Heart right ventricle (tissue), 16 donors: Measurements from ENCODE around the gene NCAPG2. TPM values are rescaled to one million over a fixed set of nuclear protein-coding genes. Genes with fewer than 3 reads are reported as not detected.

Experiments
- ATAC-seq, 8 donors: fragments of 200-7000 bp; cut with Tn5 transposase; one replicate each; pipeline ENCODE4 v1.9.1; 2020; ENCODE audit warnings: mild to moderate bottlenecking in 8 of 8, moderate library complexity in 8 of 8, moderate number of reproducible peaks in 1 of 8
- DNase-seq, 2 donors: peaks; one replicate each; pipeline ENCODE4 v3.0.0-alpha.2; 2020
- H3K27ac ChIP-seq, 10 donors: fragments of 200-600 bp; sonication (generic) in 2 of 10; one replicate each; pipeline versions ENCODE4 v1.5.0 to v1.8.0; 2020 to 2022; ENCODE audit warnings: mild to moderate bottlenecking in 3 of 10
- H3K27me3 ChIP-seq, 7 donors: fragments of 200-600 bp; one replicate each; pipeline ENCODE4 v1.8.0; 2021 to 2022; ENCODE audit warnings: mild to moderate bottlenecking in 2 of 7
- H3K36me3 ChIP-seq, 9 donors: fragments of 200-600 bp; sonication (generic) in 1 of 9; one replicate each; pipeline versions ENCODE4 v1.5.0 to v1.8.0; 2020 to 2022; ENCODE audit warnings: mild to moderate bottlenecking in 2 of 9
- H3K4me1 ChIP-seq, 9 donors: fragments of 200-600 bp; sonication (generic) in 1 of 9; one replicate each; pipeline versions ENCODE4 v1.5.0 to v1.8.0; 2020 to 2022; ENCODE audit warnings: mild to moderate bottlenecking in 4 of 9
- H3K4me3 ChIP-seq, 10 donors: fragments of 200-600 bp; sonication (generic) in 2 of 10; one replicate each; pipeline versions ENCODE4 v1.5.0 to v1.8.0; 2020 to 2022; ENCODE audit warnings: mild to moderate bottlenecking in 7 of 10, moderate library complexity in 2 of 10
- H3K9me3 ChIP-seq, 11 donors: fragments of 200-600 bp in 10 of 11; sonication (generic) in 2 of 11; one replicate each; pipeline versions ENCODE4 v1.5.0 to v1.8.0; 2013 to 2022; ENCODE audit warnings: mild to moderate bottlenecking in 2 of 11, control low read depth in 1 of 11, moderate library complexity in 1 of 11
- WGBS, 2 donors: extraction: QIAGEN DNeasy Blood & Tissue Kit; methylation state at CpG; one replicate each; pipeline ENCODE4 v1.1.7; 2013; ENCODE audit warnings: inconsistent platforms in 1 of 2; 5-methylcytosine and 5-hydroxymethylcytosine counted together
- intact Hi-C, 10 donors: fragments of 100-400 bp; cut with DNase I; formaldehyde crosslinking; loops; one replicate each; pipeline versions ENCODE4 v1.11.1 to v1.14.2; 2022
- polyA plus RNA-seq, 2 donors: library from polyadenylated mRNA; stranded (reverse); fragments of 200-250 nt; gene quantifications; one replicate each; pipeline ENCODE4 v1.2.3, GENCODE V29; 2013
- total RNA-seq, 10 donors: library from RNA; stranded (reverse); fragmentation: NEBNext Ultra II Directional in 3 of 10; extraction: Animal tissue kit (Norgen Biotek cat#: 25700) in 3 of 10; gene quantifications; one replicate each; pipeline versions ENCODE4 v1.2.1 to v1.2.4, GENCODE V29; 2021 to 2023
- TF ChIP-seq, protein P1 (sequence below), 9 donors: fragments of 200-600 bp; sonication (generic) in 2 of 9; IDR thresholded peaks; one replicate each; pipeline versions ENCODE4 v1.5.0 to v1.8.0; 2021 to 2022; ENCODE audit warnings: antibody characterized with exemption in 9 of 9, mild to moderate bottlenecking in 5 of 9, moderate library complexity in 1 of 9
- donor health status: Arrhythmogenic right ventricular cardiomyopathy.
- donor health status: ischemic (EF 13 %, LVEDD 7.1; RV severe dilation, severe dysfunction).
- donor health status: healthy with polysubstance abuse.
- donor health status: DM: no; HTN: yes; CAD: no.
- donor health status: DM: no; HTN: no; CAD: no.
- donor health status: ischemic (EF 25% LVEDD 6.9; RV normal size, moderate dysfunction).
- donor health status: ischemic (EF 25% LVEDD 5.7; RV mildly dilated, moderate dysfunction).
- donor health status: healthy.
- donor health status: DM: yes; HTN: yes; CAD: no.
- donor health status: Ischemic cardiomyopathy.
- donor health status: ischemic (EF 35%, LVEDD 5.7; RV mildly dilated, moderate dysfunction).
- donor health status: nonischemic (EF 11% LVEDD 7.7; RV severe dilation, severe dysfunction).
- donor health status: DM: yes; HTN: yes; CAD: no.
- donor health status: PGD.
- donor health status: ischemic (EF 29% LVEDD 5.4; RV normal size, mild dysfunction).
- donor health status: nonischemic (EF 23%, LVEDD 6.1; RV moderate dilation, normal function).

Gene NCAPG2
- total and polyA plus RNA-seq, 12 donors = 1.3 to 8.0 (median 4.6) TPM

DNA sequence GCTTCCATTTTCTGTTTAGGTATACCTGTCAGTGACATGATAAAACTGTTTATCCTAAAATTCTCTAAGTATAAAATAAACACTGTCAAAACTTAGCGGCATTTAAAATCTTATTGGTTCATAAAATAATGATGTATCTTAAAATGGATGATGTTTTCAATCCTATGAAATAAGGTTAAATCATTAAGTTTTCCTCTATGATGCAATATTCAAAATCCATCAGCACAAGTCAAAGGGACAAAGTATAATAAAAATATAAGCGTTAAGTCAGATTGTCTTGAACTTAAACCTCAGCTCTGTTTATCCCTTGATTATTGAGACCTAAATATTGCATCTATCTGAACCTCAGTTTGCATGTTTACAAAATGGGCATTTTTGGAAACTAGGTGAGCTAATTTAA is 46.6 kb upstream of the NCAPG2 start:
- Histone ChIP-seq H3K27me3 (no peaks in the 10 kb centered on the region), H3K4me3 (no peak overlapping the region), H3K9me3 (no peaks in the 10 kb centered on the region), H3K27ac (no peak overlapping the region), H3K36me3 (peaks cover 0 to 100% (median 28%) of the 10 kb centered on the region in 9 donors), H3K4me1 (peaks cover 0 to 14% (median 0%) of the 10 kb centered on the region in 9 donors)
- ATAC-seq (no peak), DNase-seq (no peak)
- WGBS, 2 donors = 94 to 98% methylated on average over 2 of the region's 2 CpGs
- intact Hi-C loops = no loop called here
- TF ChIP-seq, protein P1, sequence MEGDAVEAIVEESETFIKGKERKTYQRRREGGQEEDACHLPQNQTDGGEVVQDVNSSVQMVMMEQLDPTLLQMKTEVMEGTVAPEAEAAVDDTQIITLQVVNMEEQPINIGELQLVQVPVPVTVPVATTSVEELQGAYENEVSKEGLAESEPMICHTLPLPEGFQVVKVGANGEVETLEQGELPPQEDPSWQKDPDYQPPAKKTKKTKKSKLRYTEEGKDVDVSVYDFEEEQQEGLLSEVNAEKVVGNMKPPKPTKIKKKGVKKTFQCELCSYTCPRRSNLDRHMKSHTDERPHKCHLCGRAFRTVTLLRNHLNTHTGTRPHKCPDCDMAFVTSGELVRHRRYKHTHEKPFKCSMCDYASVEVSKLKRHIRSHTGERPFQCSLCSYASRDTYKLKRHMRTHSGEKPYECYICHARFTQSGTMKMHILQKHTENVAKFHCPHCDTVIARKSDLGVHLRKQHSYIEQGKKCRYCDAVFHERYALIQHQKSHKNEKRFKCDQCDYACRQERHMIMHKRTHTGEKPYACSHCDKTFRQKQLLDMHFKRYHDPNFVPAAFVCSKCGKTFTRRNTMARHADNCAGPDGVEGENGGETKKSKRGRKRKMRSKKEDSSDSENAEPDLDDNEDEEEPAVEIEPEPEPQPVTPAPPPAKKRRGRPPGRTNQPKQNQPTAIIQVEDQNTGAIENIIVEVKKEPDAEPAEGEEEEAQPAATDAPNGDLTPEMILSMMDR (IDR thresholded peaks at IDR 0.05) = no peak

DNA sequence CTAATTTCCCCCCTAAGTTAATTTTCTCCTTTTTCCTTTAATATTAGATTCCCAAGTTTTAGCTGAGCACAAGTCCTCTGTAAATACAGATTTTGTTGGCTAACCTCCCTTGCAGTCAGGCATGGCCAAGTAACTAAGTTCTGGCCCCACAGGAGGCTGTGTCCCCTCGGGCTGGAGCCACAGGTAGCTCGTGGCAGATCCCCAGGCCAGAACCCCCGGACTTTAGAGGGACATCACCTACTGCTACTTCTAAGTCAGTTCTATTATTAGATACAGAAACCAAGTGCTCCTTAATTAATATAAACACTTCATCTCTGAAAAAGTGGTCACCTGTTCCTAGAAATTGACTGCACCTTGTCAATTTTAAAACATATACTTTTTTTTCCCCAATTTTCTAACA is 46.1 kb upstream of the NCAPG2 start:
- Histone ChIP-seq H3K9me3 (no peaks in the 10 kb centered on the region), H3K27me3 (no peaks in the 10 kb centered on the region), H3K4me3 (no peak overlapping the region), H3K4me1 (peaks cover 0 to 14% (median 0%) of the 10 kb centered on the region in 9 donors), H3K36me3 (peaks cover 0 to 100% (median 32%) of the 10 kb centered on the region in 9 donors), H3K27ac (no peak overlapping the region)
- 69 to 72% methylated on average over 3 of the region's 3 CpGs for WGBS, 2 donors
- DNase-seq (no peak), ATAC-seq (no peak)
- TF ChIP-seq, protein P1 (IDR thresholded peaks at IDR 0.05) = no peak
- intact Hi-C loops = no loop called here

DNA sequence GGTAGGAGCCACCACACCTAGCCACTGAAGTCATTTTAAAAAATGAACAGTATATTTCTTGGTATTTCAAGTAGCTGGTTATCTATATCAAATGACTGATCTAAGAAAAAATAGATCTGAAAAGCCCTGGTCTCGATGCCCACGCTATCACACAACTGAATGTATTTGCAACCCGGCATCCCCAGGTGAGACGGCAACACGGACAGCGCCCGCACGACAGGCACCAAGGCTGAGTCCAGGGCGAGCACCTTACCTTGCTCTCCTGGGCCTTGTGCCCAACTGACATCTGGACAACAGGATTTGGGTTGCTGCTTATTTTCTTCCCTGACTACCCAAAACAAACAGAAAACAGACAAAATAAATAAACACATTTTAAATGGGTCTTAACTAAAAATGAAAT is 44.8 kb upstream of the NCAPG2 start:
- TF ChIP-seq, protein P1 (IDR thresholded peaks at IDR 0.05) = no peak
- Histone ChIP-seq H3K9me3 (no peaks in the 10 kb centered on the region), H3K36me3 (peaks cover 0 to 100% (median 39%) of the 10 kb centered on the region in 9 donors)

DNA sequence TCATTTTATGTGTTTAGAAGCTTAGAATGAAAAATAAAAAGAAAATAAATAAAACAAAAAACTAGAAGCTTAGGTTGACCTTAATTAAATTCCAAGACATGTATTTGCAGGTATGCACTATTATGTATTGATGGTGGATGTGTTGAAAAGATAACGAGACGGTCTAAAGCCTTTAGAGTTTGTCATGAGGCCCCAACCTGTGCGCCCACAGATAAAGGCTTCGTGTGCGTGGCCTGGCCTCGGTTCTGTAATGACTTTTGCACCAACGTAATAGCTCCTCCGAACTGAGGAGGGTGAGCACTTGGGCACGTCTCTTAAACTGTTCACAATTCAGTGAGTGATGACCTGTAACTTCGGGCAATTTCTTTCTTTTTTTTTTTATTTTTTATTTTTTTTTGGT is 43.7 kb upstream of the NCAPG2 start:
- Histone ChIP-seq H3K4me3 (no peak overlapping the region), H3K36me3 (peaks cover 0 to 100% (median 36%) of the 10 kb centered on the region in 9 donors), H3K27me3 (no peaks in the 10 kb centered on the region), H3K4me1 (peaks cover 0 to 9% (median 0%) of the 10 kb centered on the region in 9 donors), H3K27ac (no peak overlapping the region), H3K9me3 (no peaks in the 10 kb centered on the region)
- 81 to 88% methylated on average over 10 of the region's 10 CpGs for WGBS, 2 donors
- TF ChIP-seq, protein P1 (IDR thresholded peaks at IDR 0.05) = no peak
- DNase-seq = no peak
- ATAC-seq = no peak
- intact Hi-C loops = no loop called here

More for the DNA sequence above, 44.8 kb upstream of the NCAPG2 start:
- Histone ChIP-seq H3K27ac (no peak overlapping the region), H3K27me3 (no peaks in the 10 kb centered on the region), H3K4me1 (peaks cover 0 to 9% (median 0%) of the 10 kb centered on the region in 9 donors), H3K4me3 (no peak overlapping the region)
- ATAC-seq (no peak), DNase-seq (no peak)
- WGBS, 2 donors = 96 to 99% methylated on average over 9 of the region's 9 CpGs
- intact Hi-C loops = no loop called here
